OCI-LY7 (cell line): Measurements from ENCODE around the gene COL23A1. TPM values are rescaled to one million over a fixed set of nuclear protein-coding genes. Genes with fewer than 3 reads are reported as not detected.

Experiments used
- BruUV-seq: library from RNA; stranded (reverse); fragments of 400-500 nt; replicated peaks from 2 replicates; lab custom pipeline; 2021; lab: Mats Ljungman, UMichigan
- CTCF ChIA-PET: fragments of 300-600 bp; sonication (Branson Sonifier 250); formaldehyde crosslinking; loops from one replicate; lab custom pipeline; 2022; ENCODE audit warnings: antibody characterized with exemption; ENCODE audit not compliant: unreplicated experiment; lab: Charles Lee
- POLR2A ChIA-PET: fragments of 300-600 bp; sonication (Branson Sonifier 250); formaldehyde crosslinking; loops from one replicate; lab custom pipeline; 2022; ENCODE audit warnings: antibody characterized with exemption; lab: Charles Lee
- DNase-seq: peaks from one replicate; pipeline ENCODE4 v3.0.0-alpha.2; 2015; ENCODE audit warnings: low spot score
- H2AFZ ChIP-seq: fragments of 200-600 bp; sonication (generic), shearing (Covaris generic); 2 replicates; pipeline ENCODE4 v1.6.1; 2014; ENCODE audit warnings: mild to moderate bottlenecking, antibody characterized with exemption, low read length, moderate library complexity
- H3K27ac ChIP-seq: fragments of 200-600 bp; sonication (generic); 2 replicates; pipeline ENCODE4 v1.5.1; 2014; ENCODE audit warnings: mixed run types, low read depth, mild to moderate bottlenecking, moderate library complexity, low read length, inconsistent platforms; ENCODE audit not compliant: poor library complexity, severe bottlenecking
- H3K36me3 ChIP-seq: fragments of 200-600 bp; sonication (generic); 2 replicates; pipeline ENCODE4 v1.6.1; 2014; ENCODE audit warnings: mild to moderate bottlenecking, antibody characterized with exemption, low read length, moderate library complexity, mixed read lengths; ENCODE audit not compliant: insufficient read depth
- H3K4me1 ChIP-seq: fragments of 200-600 bp; sonication (generic); 2 replicates; pipeline ENCODE4 v1.5.1; 2014; ENCODE audit warnings: mild to moderate bottlenecking, low read length; ENCODE audit not compliant: insufficient read depth, poor library complexity, severe bottlenecking
- H3K4me2 ChIP-seq: fragments of 200-600 bp; sonication (generic); 2 replicates; pipeline ENCODE4 v1.6.1; 2014; ENCODE audit warnings: mild to moderate bottlenecking, low read length
- H3K4me3 ChIP-seq: fragments of 200-600 bp; sonication (generic); 2 replicates; pipeline ENCODE4 v1.5.1; 2014; ENCODE audit warnings: mild to moderate bottlenecking, low read depth, low read length; ENCODE audit not compliant: poor library complexity, severe bottlenecking
- H3K79me2 ChIP-seq: fragments of 200-600 bp; sonication (generic); 2 replicates; pipeline ENCODE4 v1.6.1; 2016; ENCODE audit warnings: low read depth, mild to moderate bottlenecking, low read length, moderate library complexity, mixed read lengths; ENCODE audit not compliant: insufficient read depth
- H3K9me2 ChIP-seq: fragments of 200-600 bp; sonication (generic); 2 replicates; pipeline ENCODE4 v1.6.1; 2016; ENCODE audit warnings: mild to moderate bottlenecking, low read length, mixed read lengths; ENCODE audit not compliant: insufficient read depth
- H3K9me3 ChIP-seq: fragments of 200-600 bp; sonication (generic); 2 replicates; pipeline ENCODE4 v1.6.1; 2014; ENCODE audit warnings: mild to moderate bottlenecking, mixed run types, low read length, mixed read lengths
- H4K20me1 ChIP-seq: fragments of 200-600 bp; sonication (generic); 2 replicates; pipeline ENCODE4 v1.6.1; 2014; ENCODE audit warnings: mild to moderate bottlenecking, antibody characterized with exemption, low read length, moderate library complexity, mixed read lengths; ENCODE audit not compliant: insufficient read depth
- CTCF ChIP-seq: fragments of 200-600 bp; sonication (generic); conservative IDR thresholded peaks from 2 replicates; pipeline ENCODE4 v1.5.1; 2014; ENCODE audit warnings: mild to moderate bottlenecking, antibody characterized with exemption, low read length, moderate library complexity, mixed read lengths
- EZH2phosphoT487 ChIP-seq: fragments of 200-600 bp; sonication (generic); IDR thresholded peaks from 2 replicates; pipeline ENCODE4 v1.6.1; 2018; ENCODE audit warnings: low read depth, borderline replicate concordance, mild to moderate bottlenecking, mixed run types, antibody characterized with exemption, low read length, moderate library complexity, mixed read lengths
- intact Hi-C: fragments of 100-400 bp; cut with micrococcal nuclease; formaldehyde crosslinking; loops from one replicate; pipeline ENCODE4 v1.10.0; 2022; ENCODE audit not compliant: unreplicated experiment
- total RNA-seq, 2 experiments: library from RNA; depleted of rRNA in 1 of 2; stranded (reverse); fragments of >200 nt in 1 of 2; shearing (Covaris generic) in 1 of 2; gene quantifications; 2 replicates each; pipeline ENCODE4 v1.2.3, GENCODE V29; 2014 to 2022

Gene COL23A1
- total RNA-seq, 2 experiments from 2014 or later = 0.53 TPM; not detected in 1

- H3K4me2 ChIP-seq = no peak overlapping the region
- no peaks in the 10 kb centered on the region for H3K36me3 ChIP-seq
- H3K79me2 ChIP-seq = no peaks in the 10 kb centered on the region
- no peak overlapping the region for H2AFZ ChIP-seq
- H3K4me1 ChIP-seq = no peaks in the 10 kb centered on the region
- TF ChIP-seq EZH2phosphoT487 = no peak
- no peak for TF ChIP-seq CTCF
- no peaks in the 10 kb centered on the region for H3K9me2 ChIP-seq
- intact Hi-C loops = no loop called here
- ChIA-PET CTCF (no interaction called here), POLR2A (no interaction called here)
- no peak overlapping the region for H3K27ac ChIP-seq
- H3K9me3 ChIP-seq = no peaks in the 10 kb centered on the region
- H4K20me1 ChIP-seq = no peaks in the 10 kb centered on the region
- no peak for DNase-seq
- H3K4me3 ChIP-seq = no peak overlapping the region
- BruUV-seq = no TSS peak
These were observed 170.5 kb downstream of the COL23A1 start for GRCh38 chr5:178419651-178420050.

GRCh38 chr5:178419196-178419595 lies 171.0 kb downstream of the COL23A1 start:
- ChIA-PET POLR2A (no interaction called here), CTCF (no interaction called here)
- no peak for DNase-seq
- Histone ChIP-seq H3K4me2 (no peak overlapping the region), H3K9me2 (no peaks in the 10 kb centered on the region), H3K79me2 (no peaks in the 10 kb centered on the region), H4K20me1 (no peaks in the 10 kb centered on the region), H3K9me3 (no peaks in the 10 kb centered on the region), H3K4me1 (no peaks in the 10 kb centered on the region), H3K36me3 (no peaks in the 10 kb centered on the region), H2AFZ (no peak overlapping the region), H3K27ac (no peak overlapping the region), H3K4me3 (no peak overlapping the region)
- TF ChIP-seq EZH2phosphoT487 (no peak), CTCF (no peak)
- BruUV-seq = no TSS peak
- intact Hi-C loops = no loop called here

- Histone ChIP-seq H3K9me3 (no peaks in the 10 kb centered on the region), H3K4me2 (no peak overlapping the region), H4K20me1 (no peaks in the 10 kb centered on the region), H3K36me3 (no peaks in the 10 kb centered on the region), H3K4me3 (no peak overlapping the region), H3K79me2 (no peaks in the 10 kb centered on the region), H3K4me1 (no peaks in the 10 kb centered on the region), H3K9me2 (no peaks in the 10 kb centered on the region), H3K27ac (no peak overlapping the region), H2AFZ (no peak overlapping the region)
- DNase-seq = no peak
- BruUV-seq = no TSS peak
- no peak for TF ChIP-seq EZH2phosphoT487
- no peak for TF ChIP-seq CTCF
- ChIA-PET CTCF (no interaction called here), POLR2A (no interaction called here)
- intact Hi-C loops = no loop called here
These were observed 171.7 kb downstream of the COL23A1 start for GRCh38 chr5:178418471-178419010.
